ENCODE results near the gene PTPRZ1.

Gene PTPRZ1

GRCh38 chr7:121985476-121986030 is 112.6 kb downstream of the PTPRZ1 start:
- Histone ChIP-seq H3K27me3 (no peaks in the 10 kb centered on the region), H3K4me1 (no peaks in the 10 kb centered on the region), H3K27ac (no peak overlapping the region), H3K36me3 (no peaks in the 10 kb centered on the region), H3K9me3 (no peaks in the 10 kb centered on the region), H3K4me3 (no peak overlapping the region)
- DNase-seq, result no peak
- intact Hi-C loops (cut with DNase I; ENCODE audit: low total_unique reads), result no loop called here
- TF ChIP-seq CTCF (IDR thresholded peaks at IDR 0.05), result no peak

GRCh38 chr7:121992068-121992467 is 119.1 kb downstream of the PTPRZ1 start:
- TF ChIP-seq CTCF (IDR thresholded peaks at IDR 0.05), result no peak
- no peaks in the 10 kb centered on the region for H3K36me3 ChIP-seq
- H3K9me3 ChIP-seq, result no peaks in the 10 kb centered on the region
- no peaks in the 10 kb centered on the region for H3K4me1 ChIP-seq
- intact Hi-C loops (cut with DNase I; ENCODE audit: low total_unique reads), result no loop called here
- H3K27ac ChIP-seq, result no peak overlapping the region
- H3K27me3 ChIP-seq, result no peaks in the 10 kb centered on the region
- H3K4me3 ChIP-seq, result no peak overlapping the region
- DNase-seq, result no peak

- DNase-seq, result peak in 1 of 2 donors; percentile 48
- Histone ChIP-seq H3K27ac (no peak overlapping the region), H3K4me3 (no peak overlapping the region), H3K36me3 (no peaks in the 10 kb centered on the region), H3K9me3 (no peaks in the 10 kb centered on the region), H3K27me3 (no peaks in the 10 kb centered on the region), H3K4me1 (no peaks in the 10 kb centered on the region)
- peak; percentile 24 to 52 for TF ChIP-seq CTCF (IDR thresholded peaks at IDR 0.05)
- intact Hi-C loops (cut with DNase I; ENCODE audit: low total_unique reads), result no loop called here
Measured at GRCh38 chr7:121994625-121995410, 121.9 kb downstream of the PTPRZ1 start.

DNA sequence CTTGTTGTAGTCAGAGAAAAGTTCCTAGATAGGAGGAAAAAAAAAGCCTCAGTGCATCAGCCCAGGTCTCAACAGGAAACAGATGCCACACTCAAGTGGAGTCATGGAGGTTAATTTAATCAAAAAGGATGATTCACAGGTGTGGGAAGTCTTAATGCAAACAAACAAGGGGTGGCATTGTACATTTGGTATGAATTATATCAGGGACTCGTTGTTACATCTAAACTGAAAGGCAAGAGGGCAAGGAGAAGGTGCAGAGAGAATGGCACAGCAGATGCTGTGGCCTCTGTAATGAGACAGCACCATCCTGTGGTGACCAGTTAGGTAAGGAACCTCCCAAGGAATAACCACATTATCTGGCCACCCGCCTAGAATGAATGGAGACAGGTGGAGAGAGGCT is 133.7 kb downstream of the PTPRZ1 start:
- Histone ChIP-seq H3K36me3 (no peaks in the 10 kb centered on the region), H3K27me3 (no peaks in the 10 kb centered on the region), H3K4me1 (no peaks in the 10 kb centered on the region), H3K9me3 (no peaks in the 10 kb centered on the region), H3K4me3 (no peak overlapping the region), H3K27ac (no peak overlapping the region)
- TF ChIP-seq CTCF (IDR thresholded peaks at IDR 0.05), result no peak
- intact Hi-C loops (cut with DNase I; ENCODE audit: low total_unique reads), result no loop called here
- DNase-seq, result no peak

DNA sequence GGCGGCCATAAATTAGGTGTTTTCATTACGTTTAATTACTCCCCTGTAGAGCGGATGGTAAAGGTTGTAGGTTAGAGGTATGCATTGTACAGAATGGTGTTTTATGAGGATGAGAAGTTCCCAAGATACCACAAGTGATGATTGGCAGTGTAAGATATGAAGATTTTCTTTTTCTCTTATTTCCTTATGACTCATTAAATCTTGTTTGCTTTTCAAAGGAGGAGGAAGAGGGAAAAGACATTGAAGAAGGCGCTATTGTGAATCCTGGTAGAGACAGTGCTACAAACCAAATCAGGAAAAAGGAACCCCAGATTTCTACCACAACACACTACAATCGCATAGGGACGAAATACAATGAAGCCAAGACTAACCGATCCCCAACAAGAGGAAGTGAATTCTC is 137.2 kb downstream of the PTPRZ1 start:
- no peak for TF ChIP-seq CTCF (IDR thresholded peaks at IDR 0.05)
- Histone ChIP-seq H3K4me3 (no peak overlapping the region), H3K36me3 (no peaks in the 10 kb centered on the region), H3K9me3 (no peaks in the 10 kb centered on the region), H3K27ac (no peak overlapping the region), H3K4me1 (no peaks in the 10 kb centered on the region), H3K27me3 (no peaks in the 10 kb centered on the region)
- intact Hi-C loops (cut with DNase I; ENCODE audit: low total_unique reads), result no loop called here
- DNase-seq, result no peak

All from tibial artery (tissue), 4 donors.